Left lung (tissue), 10 donors: ENCODE data around the gene LETM1. TPM values are rescaled to one million over a fixed set of nuclear protein-coding genes. Genes with fewer than 3 reads are reported as not detected.

Experiments
- ATAC-seq: fragments of 200-7000 bp; cut with Tn5 transposase; one replicate; pipeline ENCODE4 v1.9.1; 2020; ENCODE audit warnings: moderate library complexity
- DNase-seq, 4 donors: peaks; one replicate each; pipeline ENCODE4 v3.0.0-alpha.2; 2013 to 2020
- H3K27ac ChIP-seq, 2 donors: fragments of 200-600 bp; sonication (generic) in 1 of 2; one replicate each; pipeline versions ENCODE4 v1.5.0 to v1.8.0; 2020 to 2021
- H3K27me3 ChIP-seq, 2 donors: fragments of 200-600 bp; sonication (generic) in 1 of 2; one replicate each; pipeline versions ENCODE4 v1.5.0 to v1.8.0; 2020 to 2021
- H3K36me3 ChIP-seq, 2 donors: fragments of 200-600 bp; sonication (generic) in 1 of 2; one replicate each; pipeline versions ENCODE4 v1.5.0 to v1.8.0; 2020 to 2021
- H3K4me1 ChIP-seq, 2 donors: fragments of 200-600 bp; one replicate each; pipeline ENCODE4 v1.8.0; 2021
- H3K4me3 ChIP-seq, 2 donors: fragments of 200-600 bp; sonication (generic) in 1 of 2; one replicate each; pipeline versions ENCODE4 v1.5.0 to v1.8.0; 2020 to 2021; ENCODE audit warnings: mild to moderate bottlenecking in 1 of 2
- H3K9me3 ChIP-seq, 2 donors: fragments of 200-600 bp; sonication (generic) in 1 of 2; one replicate each; pipeline versions ENCODE4 v1.5.0 to v1.8.0; 2020 to 2021
- intact Hi-C, 2 donors: fragments of 100-400 bp; cut with DNase I; formaldehyde crosslinking; loops; one replicate each; pipeline versions ENCODE4 v1.11.2 to v1.14.2; 2022
- polyA plus RNA-seq, 6 donors: library from polyadenylated mRNA; unstranded; fragments of 120-200 nt; gene quantifications; one replicate each; pipeline ENCODE4 v1.2.1, GENCODE V29; 2013; ENCODE audit not compliant: insufficient read length in 6 of 6
- total RNA-seq, 2 donors: library from RNA; stranded (reverse); fragmentation: NEBNext Ultra II Directional; extraction: Animal tissue kit (Norgen Biotek cat#: 25700); gene quantifications; one replicate each; pipeline ENCODE4 v1.2.1, GENCODE V29; 2021
- TF ChIP-seq, protein P1 (sequence below), 2 donors: fragments of 200-600 bp; sonication (generic) in 1 of 2; IDR thresholded peaks; one replicate each; pipeline versions ENCODE4 v1.5.0 to v1.8.0; 2021; ENCODE audit warnings: antibody characterized with exemption in 2 of 2
- donor health status: DM: no; HTN: yes; CAD: no.
- donor health status: DM: no; HTN: no; CAD: no.

LETM1 gene
- total and polyA plus RNA-seq, 8 donors: 17.9 to 52.3 (median 21.5) TPM

DNA sequence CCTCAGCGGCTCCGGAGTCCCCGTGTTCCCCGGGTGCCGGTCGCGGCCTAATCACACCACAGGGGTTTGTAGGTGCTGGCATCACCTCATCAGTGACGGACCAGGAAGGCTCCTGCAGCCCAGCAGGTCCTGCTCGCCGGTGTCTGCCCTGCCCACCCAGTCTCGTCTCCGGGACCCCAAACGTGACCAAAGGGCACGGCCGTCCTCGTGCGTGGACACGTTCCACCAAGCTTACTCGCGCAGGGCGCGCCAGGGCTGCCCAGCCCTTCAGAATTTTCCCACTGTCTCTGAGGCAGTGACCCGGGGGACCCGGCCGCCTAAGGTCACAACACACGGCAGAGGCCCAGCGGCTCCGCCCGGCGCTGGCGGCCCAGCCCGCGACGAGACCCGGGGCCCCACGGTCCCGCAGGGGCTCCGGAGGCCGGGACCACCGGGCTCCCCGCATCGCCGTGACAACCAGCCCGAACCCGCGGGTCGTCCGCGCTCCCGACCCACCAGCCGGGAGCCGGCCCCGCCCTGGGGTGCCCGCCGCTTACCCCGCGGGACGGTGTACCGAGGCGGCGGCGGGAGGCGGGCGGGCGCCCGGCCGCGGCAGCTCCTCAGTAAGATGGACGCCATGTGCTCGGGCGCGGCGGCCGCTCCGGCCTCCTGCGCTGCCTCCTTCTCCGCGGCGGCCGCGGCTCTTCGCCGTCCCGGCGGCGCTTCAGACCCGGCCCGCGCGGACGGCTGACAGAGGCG, 454 bp downstream of the LETM1 start:
- H3K36me3 ChIP-seq: no peaks in the 10 kb centered on the region
- H3K4me3 ChIP-seq: peak overlapping the region; percentile 76 to 87
- no peaks in the 10 kb centered on the region for H3K27me3 ChIP-seq
- no peak for ATAC-seq
- peak in 2 of 4 donors; percentile 3 to 85 for DNase-seq
- peak overlapping the region; percentile 19 to 75 for H3K27ac ChIP-seq
- no peaks in the 10 kb centered on the region for H3K9me3 ChIP-seq
- TF ChIP-seq, protein P1, sequence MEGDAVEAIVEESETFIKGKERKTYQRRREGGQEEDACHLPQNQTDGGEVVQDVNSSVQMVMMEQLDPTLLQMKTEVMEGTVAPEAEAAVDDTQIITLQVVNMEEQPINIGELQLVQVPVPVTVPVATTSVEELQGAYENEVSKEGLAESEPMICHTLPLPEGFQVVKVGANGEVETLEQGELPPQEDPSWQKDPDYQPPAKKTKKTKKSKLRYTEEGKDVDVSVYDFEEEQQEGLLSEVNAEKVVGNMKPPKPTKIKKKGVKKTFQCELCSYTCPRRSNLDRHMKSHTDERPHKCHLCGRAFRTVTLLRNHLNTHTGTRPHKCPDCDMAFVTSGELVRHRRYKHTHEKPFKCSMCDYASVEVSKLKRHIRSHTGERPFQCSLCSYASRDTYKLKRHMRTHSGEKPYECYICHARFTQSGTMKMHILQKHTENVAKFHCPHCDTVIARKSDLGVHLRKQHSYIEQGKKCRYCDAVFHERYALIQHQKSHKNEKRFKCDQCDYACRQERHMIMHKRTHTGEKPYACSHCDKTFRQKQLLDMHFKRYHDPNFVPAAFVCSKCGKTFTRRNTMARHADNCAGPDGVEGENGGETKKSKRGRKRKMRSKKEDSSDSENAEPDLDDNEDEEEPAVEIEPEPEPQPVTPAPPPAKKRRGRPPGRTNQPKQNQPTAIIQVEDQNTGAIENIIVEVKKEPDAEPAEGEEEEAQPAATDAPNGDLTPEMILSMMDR (IDR thresholded peaks at IDR 0.05): no peak
- intact Hi-C loops: no loop called here
- peaks cover 14 to 41% of the 10 kb centered on the region in 2 donors for H3K4me1 ChIP-seq

GRCh38 chr4:1854752-1855151, 1.2 kb downstream of the LETM1 start:
- Histone ChIP-seq H3K27me3 (no peaks in the 10 kb centered on the region), H3K4me3 (peak overlapping the region; percentile 76 to 87), H3K4me1 (peaks cover 14 to 41% of the 10 kb centered on the region in 2 donors), H3K27ac (peak overlapping the region in 1 of 2 donors; percentile 75), H3K36me3 (no peaks in the 10 kb centered on the region), H3K9me3 (no peaks in the 10 kb centered on the region)
- DNase-seq (no peak), ATAC-seq (no peak)
- TF ChIP-seq, protein P1 (IDR thresholded peaks at IDR 0.05): no peak
- intact Hi-C loops: no loop called here

GRCh38 chr4:1852904-1853623, 2.9 kb downstream of the LETM1 start:
- Histone ChIP-seq H3K4me1 (peaks cover 14 to 41% of the 10 kb centered on the region in 2 donors), H3K4me3 (no peak overlapping the region), H3K9me3 (no peaks in the 10 kb centered on the region), H3K27me3 (no peaks in the 10 kb centered on the region), H3K36me3 (no peaks in the 10 kb centered on the region), H3K27ac (no peak overlapping the region)
- peak in 1 of 4 donors; percentile 47 for DNase-seq
- ATAC-seq: no peak
- intact Hi-C loops: no loop called here
- TF ChIP-seq, protein P1 (IDR thresholded peaks at IDR 0.05): no peak

DNA sequence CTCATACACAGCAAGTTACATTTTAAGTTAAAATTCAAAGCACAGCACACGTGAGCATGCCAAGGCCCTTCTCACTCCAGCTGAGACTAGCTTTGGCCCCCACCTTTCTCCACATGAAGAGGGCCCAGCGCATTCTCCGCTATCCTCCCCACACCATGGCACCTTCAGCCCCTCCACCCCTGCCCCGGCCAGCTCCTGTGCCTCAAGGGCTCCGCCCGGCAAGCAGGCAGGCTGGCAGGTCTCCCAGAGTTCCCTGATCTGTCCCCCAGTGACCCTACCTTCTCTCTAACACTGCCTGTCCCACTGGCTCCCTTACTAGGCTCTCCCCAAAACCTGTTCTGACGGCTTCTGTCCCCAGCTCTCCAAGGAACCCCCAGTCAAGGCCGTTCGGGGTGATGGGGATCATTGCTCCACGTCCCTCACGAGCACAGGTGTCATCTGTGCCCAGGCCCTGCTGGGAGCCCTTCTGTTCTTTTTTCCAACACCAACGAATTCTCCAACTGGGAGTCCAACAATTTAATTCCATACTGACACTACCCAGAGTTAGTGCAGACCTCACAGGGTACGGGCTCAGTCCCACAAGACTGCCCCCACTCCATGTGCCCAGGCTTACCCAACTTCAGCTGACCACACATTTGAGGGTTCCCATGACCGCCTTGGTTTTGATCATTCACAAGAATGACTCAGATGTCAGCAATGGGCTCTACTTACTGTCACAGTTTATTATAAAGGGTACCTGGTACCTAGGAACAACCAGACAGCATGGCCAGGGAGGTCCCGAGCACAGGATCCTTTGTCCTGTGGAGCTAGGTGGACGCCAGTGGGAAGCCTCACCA, 4.2 kb downstream of the LETM1 start:
- ATAC-seq (no peak), DNase-seq (peak in 2 of 4 donors; percentile 7 to 67)
- TF ChIP-seq, protein P1 (IDR thresholded peaks at IDR 0.05): no peak
- intact Hi-C loops: no loop called here
- Histone ChIP-seq H3K9me3 (no peaks in the 10 kb centered on the region), H3K4me3 (no peak overlapping the region), H3K36me3 (peaks cover 0 to 7% of the 10 kb centered on the region in 2 donors), H3K27me3 (no peaks in the 10 kb centered on the region), H3K27ac (no peak overlapping the region), H3K4me1 (peaks cover 7 to 33% of the 10 kb centered on the region in 2 donors)
